GM18519 (cell line): ENCODE results near the gene GALNT6.

Experiments
- ATAC-seq: cut with Tn5 transposase; IDR thresholded peaks from one replicate; pipeline ENCODE4 v1.9.1; 2021; ENCODE audit warnings: mild to moderate bottlenecking, moderate library complexity; ENCODE audit not compliant: unreplicated experiment, low FRiP score

GALNT6 gene

GRCh38 chr12:51406859-51407258, 15.7 kb upstream of the GALNT6 start:
- ATAC-seq = no peak

- ATAC-seq = no peak
Measured at GRCh38 chr12:51406290-51406689, 15.1 kb upstream of the GALNT6 start.

- no peak for ATAC-seq
Measured at GRCh38 chr12:51405801-51406207, 14.6 kb upstream of the GALNT6 start.

- no peak for ATAC-seq
Measured at GRCh38 chr12:51404627-51405026, 13.4 kb upstream of the GALNT6 start.

GRCh38 chr12:51403681-51404136, 12.5 kb upstream of the GALNT6 start:
- no peak for ATAC-seq

- ATAC-seq = no peak
Measured at GRCh38 chr12:51403159-51403558, 12.0 kb upstream of the GALNT6 start.

- ATAC-seq = no peak
Measured at GRCh38 chr12:51401900-51402299, 10.7 kb upstream of the GALNT6 start.

- no peak for ATAC-seq
Measured at GRCh38 chr12:51401486-51401885, 10.3 kb upstream of the GALNT6 start.

GRCh38 chr12:51401020-51401419, 9.8 kb upstream of the GALNT6 start:
- ATAC-seq = no peak

GRCh38 chr12:51399891-51400290, 8.7 kb upstream of the GALNT6 start:
- no peak for ATAC-seq

- no peak for ATAC-seq
Measured at GRCh38 chr12:51397670-51398069, 6.5 kb upstream of the GALNT6 start.

- ATAC-seq = peak; percentile 43
Measured at GRCh38 chr12:51395283-51396230, 4.4 kb upstream of the GALNT6 start.

- no peak for ATAC-seq
Measured at GRCh38 chr12:51393676-51394545, 2.7 kb upstream of the GALNT6 start.

- ATAC-seq = no peak
Measured at GRCh38 chr12:51392556-51393237, 1.5 kb upstream of the GALNT6 start.

GRCh38 chr12:51390891-51391282, 319 bp downstream of the GALNT6 start:
- no peak for ATAC-seq

- no peak for ATAC-seq
Measured at GRCh38 chr12:51390457-51390856, 749 bp downstream of the GALNT6 start.

GRCh38 chr12:51389302-51389999, 1.8 kb downstream of the GALNT6 start:
- no peak for ATAC-seq

- ATAC-seq = no peak
Measured at GRCh38 chr12:51388846-51389245, 2.4 kb downstream of the GALNT6 start.

- ATAC-seq = no peak
Measured at GRCh38 chr12:51388069-51388799, 3.0 kb downstream of the GALNT6 start.
